Measurements from ENCODE around the gene CA5A.
"Not testable (repeated sequence)": the region's sequence is repeated elsewhere in the genome, so short reads cannot be mapped to it uniquely, and the experiment has no call there.

The CA5A gene

GRCh38 chr16:87878704-87879103 is 57.6 kb downstream of the CA5A start:
- Histone ChIP-seq H3K4me2 (ENCODE audit: insufficient read depth, low read length) (no peak overlapping the region), H3K4me1 (ENCODE audit: insufficient read depth, low read length) (no peaks in the 10 kb centered on the region), H4K20me1 (ENCODE audit: insufficient read depth, low read length) (no peaks in the 10 kb centered on the region), H3K9ac (ENCODE audit: low read depth, low read length) (no peak overlapping the region), H3K27me3 (ENCODE audit: insufficient read depth, low read length, poor library complexity) (no peaks in the 10 kb centered on the region), H2AFZ (ENCODE audit: low read depth, low read length) (no peak overlapping the region), H3K27ac (ENCODE audit: low read length) (no peak overlapping the region), H3K9me3 (ENCODE audit: insufficient read depth, low read length, severe bottlenecking) (peaks cover 2% of the 10 kb centered on the region), H3K36me3 (ENCODE audit: insufficient read depth, low read length) (no peaks in the 10 kb centered on the region), H3K79me2 (ENCODE audit: insufficient read depth, low read length) (no peaks in the 10 kb centered on the region), H3K4me3 (ENCODE audit: low read depth in 1 of 2, low read length in 2 of 2) (no peak overlapping the region)
- ATAC-seq (ENCODE audit: insufficient read depth, low read depth): no peak
- no peak for DNase-seq
- TF ChIP-seq CTCF (IDR thresholded peaks at IDR 0.05; ENCODE audit: borderline replicate concordance, extremely low read depth, low read length, poor library complexity, severe bottlenecking) (no peak), EZH2 (IDR thresholded peaks at IDR 0.05; ENCODE audit: borderline replicate concordance, low read depth, low read length, severe bottlenecking) (no peak)

GRCh38 chr16:87877942-87878507 is 58.3 kb downstream of the CA5A start:
- peak; percentile 52; the same call in 2 of the 3 replicates for ATAC-seq (ENCODE audit: insufficient read depth, low read depth)

GRCh38 chr16:87874639-87875427 is 61.5 kb downstream of the CA5A start:
- H3K9me3 ChIP-seq (ENCODE audit: insufficient read depth, low read length, severe bottlenecking): peaks cover 2% of the 10 kb centered on the region
- TF ChIP-seq CTCF (IDR thresholded peaks at IDR 0.05; ENCODE audit: borderline replicate concordance, extremely low read depth, low read length, poor library complexity, severe bottlenecking) (no peak), EZH2 (IDR thresholded peaks at IDR 0.05; ENCODE audit: borderline replicate concordance, low read depth, low read length, severe bottlenecking) (no peak)
- DNase-seq: peak; percentile 46
- no peak overlapping the region for H3K9ac ChIP-seq (ENCODE audit: low read depth, low read length)
- H3K4me1 ChIP-seq (ENCODE audit: insufficient read depth, low read length): peaks cover 37% of the 10 kb centered on the region
- no peak overlapping the region for H2AFZ ChIP-seq (ENCODE audit: low read depth, low read length)
- H3K36me3 ChIP-seq (ENCODE audit: insufficient read depth, low read length): no peaks in the 10 kb centered on the region
- peaks cover 8% of the 10 kb centered on the region for H3K79me2 ChIP-seq (ENCODE audit: insufficient read depth, low read length)
- ATAC-seq (ENCODE audit: insufficient read depth, low read depth): no peak
- H3K27me3 ChIP-seq (ENCODE audit: insufficient read depth, low read length, poor library complexity): no peaks in the 10 kb centered on the region
- H4K20me1 ChIP-seq (ENCODE audit: insufficient read depth, low read length): no peaks in the 10 kb centered on the region
- H3K4me2 ChIP-seq (ENCODE audit: insufficient read depth, low read length): no peak overlapping the region
- H3K4me3 ChIP-seq (ENCODE audit: low read depth in 1 of 2, low read length in 2 of 2): no peak overlapping the region
- H3K27ac ChIP-seq (ENCODE audit: low read length): no peak overlapping the region

More at GRCh38 chr16:87877942-87878507, 58.3 kb downstream of the CA5A start:
- no peak overlapping the region for H3K27ac ChIP-seq (ENCODE audit: low read length)
- no peak for TF ChIP-seq EZH2 (IDR thresholded peaks at IDR 0.05; ENCODE audit: borderline replicate concordance, low read depth, low read length, severe bottlenecking)
- TF ChIP-seq CTCF (IDR thresholded peaks at IDR 0.05; ENCODE audit: borderline replicate concordance, extremely low read depth, low read length, poor library complexity, severe bottlenecking): peak; percentile 61
- H3K36me3 ChIP-seq (ENCODE audit: insufficient read depth, low read length): no peaks in the 10 kb centered on the region
- H2AFZ ChIP-seq (ENCODE audit: low read depth, low read length): no peak overlapping the region
- peak; percentile 45 for DNase-seq
- no peak overlapping the region for H3K9ac ChIP-seq (ENCODE audit: low read depth, low read length)
- no peaks in the 10 kb centered on the region for H3K27me3 ChIP-seq (ENCODE audit: insufficient read depth, low read length, poor library complexity)
- H3K79me2 ChIP-seq (ENCODE audit: insufficient read depth, low read length): no peaks in the 10 kb centered on the region
- H4K20me1 ChIP-seq (ENCODE audit: insufficient read depth, low read length): no peaks in the 10 kb centered on the region
- peaks cover 2% of the 10 kb centered on the region for H3K9me3 ChIP-seq (ENCODE audit: insufficient read depth, low read length, severe bottlenecking)
- H3K4me3 ChIP-seq (ENCODE audit: low read depth in 1 of 2, low read length in 2 of 2): no peak overlapping the region
- H3K4me2 ChIP-seq (ENCODE audit: insufficient read depth, low read length): no peak overlapping the region
- H3K4me1 ChIP-seq (ENCODE audit: insufficient read depth, low read length): peaks cover 5% of the 10 kb centered on the region

GRCh38 chr16:87870418-87871291 is 65.7 kb downstream of the CA5A start:
- H3K27me3 ChIP-seq (ENCODE audit: insufficient read depth, low read length, poor library complexity); H3K9me3 ChIP-seq (ENCODE audit: insufficient read depth, low read length, severe bottlenecking); ATAC-seq (ENCODE audit: insufficient read depth, low read depth); H3K4me3 ChIP-seq (ENCODE audit: low read depth in 1 of 2, low read length in 2 of 2): not testable (repeated sequence)
- peak; percentile 20 for DNase-seq
- Histone ChIP-seq H3K79me2 (ENCODE audit: insufficient read depth, low read length) (peaks cover 43% of the 10 kb centered on the region), H4K20me1 (ENCODE audit: insufficient read depth, low read length) (peaks cover 29% of the 10 kb centered on the region), H3K4me1 (ENCODE audit: insufficient read depth, low read length) (peaks cover 61% of the 10 kb centered on the region), H3K36me3 (ENCODE audit: insufficient read depth, low read length) (peaks cover 12% of the 10 kb centered on the region), H3K9ac (ENCODE audit: low read depth, low read length) (peak overlapping the region; percentile 77), H2AFZ (ENCODE audit: low read depth, low read length) (peak overlapping the region; percentile 64), H3K4me2 (ENCODE audit: insufficient read depth, low read length) (peak overlapping the region; percentile 80), H3K27ac (ENCODE audit: low read length) (peak overlapping the region; percentile 93)

GRCh38 chr16:87869879-87870417 is 66.4 kb downstream of the CA5A start:
- Histone ChIP-seq H4K20me1 (ENCODE audit: insufficient read depth, low read length) (peaks cover 35% of the 10 kb centered on the region), H3K4me1 (ENCODE audit: insufficient read depth, low read length) (peaks cover 68% of the 10 kb centered on the region), H3K4me2 (ENCODE audit: insufficient read depth, low read length) (peak overlapping the region; percentile 80), H2AFZ (ENCODE audit: low read depth, low read length) (peak overlapping the region; percentile 78), H3K9ac (ENCODE audit: low read depth, low read length) (peak overlapping the region; percentile 77), H3K4me3 (ENCODE audit: low read depth in 1 of 2, low read length in 2 of 2) (peak overlapping the region in 1 of 2 experiments; percentile 93; a peak in 2 of 4 replicates), H3K27ac (ENCODE audit: low read length) (peak overlapping the region; percentile 93), H3K79me2 (ENCODE audit: insufficient read depth, low read length) (peaks cover 50% of the 10 kb centered on the region), H3K36me3 (ENCODE audit: insufficient read depth, low read length) (peaks cover 17% of the 10 kb centered on the region)
- not testable (repeated sequence) for DNase-seq; H3K27me3 ChIP-seq (ENCODE audit: insufficient read depth, low read length, poor library complexity); H3K9me3 ChIP-seq (ENCODE audit: insufficient read depth, low read length, severe bottlenecking); ATAC-seq (ENCODE audit: insufficient read depth, low read depth)

Measured in DND-41 (cell line).